GM21576 (cell line): Measurements from ENCODE around the gene LMTK2.

Experiments used
- ATAC-seq: cut with Tn5 transposase; IDR thresholded peaks from one replicate; pipeline ENCODE4 v1.9.1; 2021; ENCODE audit warnings: mild to moderate bottlenecking, moderate library complexity; ENCODE audit not compliant: unreplicated experiment

The LMTK2 gene

DNA sequence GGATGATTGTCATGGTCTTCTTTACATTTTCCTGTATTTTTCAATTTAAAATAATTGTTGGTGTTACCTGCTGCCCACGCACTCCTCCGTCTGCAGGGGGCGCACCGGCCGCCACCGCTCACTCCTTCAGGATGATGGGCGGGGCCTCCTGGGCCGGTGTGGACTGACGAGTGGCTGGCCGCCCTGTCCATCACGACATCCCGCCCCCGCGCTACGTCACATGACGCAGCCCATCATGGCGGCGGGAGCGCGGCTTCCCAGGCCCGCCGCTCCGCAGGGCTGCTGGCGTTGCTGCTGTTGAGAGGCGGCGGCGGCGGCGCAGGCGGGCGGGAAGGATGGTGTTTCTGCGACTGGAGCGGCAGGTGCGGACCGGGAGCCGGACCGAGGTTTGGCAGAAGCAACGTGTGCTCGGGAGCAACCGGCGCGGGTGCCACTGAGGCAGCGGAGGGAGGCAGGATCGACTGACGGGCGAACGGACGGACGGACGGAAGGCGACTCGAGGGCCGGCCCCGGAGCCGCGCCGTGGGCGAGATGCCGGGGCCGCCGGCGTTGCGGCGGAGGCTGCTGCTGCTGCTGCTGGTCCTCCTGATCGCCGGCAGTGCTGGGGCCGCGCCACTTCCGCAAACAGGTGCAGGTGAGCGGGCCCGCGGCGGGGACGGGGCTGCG is at the start of gene LMTK2:
TSS of gene LMTK2 (plus strand) at position 216 of the 666 bp plus-strand sequence. CDS start at position 532, 316 bp downstream.
- peak; percentile 99 for ATAC-seq

DNA sequence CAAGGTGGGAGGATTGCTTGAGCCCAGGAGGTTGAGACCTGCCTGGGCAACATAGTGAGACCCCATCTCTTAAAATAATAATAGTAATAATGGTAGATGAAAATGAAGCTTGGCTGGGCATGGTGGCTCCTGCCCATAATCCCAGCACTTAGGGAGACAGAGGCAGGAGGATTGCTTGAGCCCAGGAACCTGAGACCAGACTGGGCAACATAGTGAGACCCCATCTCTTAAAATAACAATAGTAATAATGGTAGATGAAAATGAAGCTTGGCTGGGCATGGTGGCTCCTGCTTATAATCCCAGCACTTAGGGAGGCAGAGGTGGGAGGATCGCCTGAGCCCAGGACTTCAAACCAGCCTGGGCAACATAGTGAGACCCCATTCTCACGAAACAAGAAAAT is 49.5 kb upstream of the LMTK2 start:
- no peak for ATAC-seq

DNA sequence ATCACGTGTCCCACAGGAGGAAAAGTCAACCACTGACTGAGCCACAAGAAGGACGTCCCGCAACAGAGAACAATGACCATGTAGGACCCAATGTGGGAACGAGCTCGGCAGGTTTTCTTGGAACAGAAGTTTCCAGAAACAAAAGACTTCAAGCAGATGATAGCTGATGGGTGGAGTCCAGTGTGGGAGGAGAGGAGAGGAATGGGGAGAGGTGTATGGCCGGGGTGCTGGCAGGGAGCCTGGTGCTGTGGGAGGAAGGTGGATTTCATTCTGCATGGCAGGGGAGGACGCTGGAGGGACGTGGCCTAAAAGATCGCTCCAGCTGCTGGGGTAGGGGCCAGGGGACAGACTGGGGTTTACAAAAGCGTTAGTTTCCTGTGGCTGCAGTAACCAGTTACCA is 48.5 kb upstream of the LMTK2 start:
- ATAC-seq: no peak

DNA sequence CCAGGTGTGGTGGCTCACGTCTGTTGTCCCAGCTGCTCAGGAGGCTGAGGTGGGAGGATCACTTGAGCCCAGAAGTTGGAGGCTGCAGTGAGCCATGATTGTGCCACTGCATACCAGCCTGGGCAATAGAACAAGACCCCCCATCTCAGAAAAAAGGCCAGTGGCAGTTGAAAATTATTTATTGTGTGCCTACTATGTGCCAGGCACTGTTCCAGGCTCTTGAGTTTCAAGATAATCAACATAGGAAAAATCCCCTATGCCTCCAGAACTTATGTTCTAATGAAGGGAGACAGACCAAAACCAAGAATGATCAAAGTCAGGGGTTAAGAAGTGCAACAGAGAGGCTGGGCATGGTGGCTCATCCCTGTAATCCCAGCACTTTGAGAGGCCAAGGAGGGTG is 42.4 kb upstream of the LMTK2 start:
- ATAC-seq: no peak

DNA sequence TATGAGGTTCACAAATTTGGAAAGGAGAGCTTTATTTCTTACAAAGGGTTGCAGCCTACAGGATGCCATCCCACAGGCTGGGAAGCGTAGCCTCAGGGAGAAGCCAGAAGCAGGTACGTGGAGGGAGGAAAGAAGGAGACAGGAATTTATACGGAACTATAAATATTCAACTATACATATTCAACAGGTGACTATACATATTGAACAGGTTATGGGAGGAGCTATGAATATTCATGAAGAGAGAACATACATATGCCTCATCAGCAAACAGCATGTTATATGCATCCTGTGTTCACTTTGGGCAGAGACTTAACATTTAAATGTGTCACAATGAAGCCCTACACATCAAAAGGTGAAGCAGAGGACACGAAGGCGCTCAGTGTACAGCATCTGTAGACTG is 40.5 kb upstream of the LMTK2 start:
- ATAC-seq: no peak

DNA sequence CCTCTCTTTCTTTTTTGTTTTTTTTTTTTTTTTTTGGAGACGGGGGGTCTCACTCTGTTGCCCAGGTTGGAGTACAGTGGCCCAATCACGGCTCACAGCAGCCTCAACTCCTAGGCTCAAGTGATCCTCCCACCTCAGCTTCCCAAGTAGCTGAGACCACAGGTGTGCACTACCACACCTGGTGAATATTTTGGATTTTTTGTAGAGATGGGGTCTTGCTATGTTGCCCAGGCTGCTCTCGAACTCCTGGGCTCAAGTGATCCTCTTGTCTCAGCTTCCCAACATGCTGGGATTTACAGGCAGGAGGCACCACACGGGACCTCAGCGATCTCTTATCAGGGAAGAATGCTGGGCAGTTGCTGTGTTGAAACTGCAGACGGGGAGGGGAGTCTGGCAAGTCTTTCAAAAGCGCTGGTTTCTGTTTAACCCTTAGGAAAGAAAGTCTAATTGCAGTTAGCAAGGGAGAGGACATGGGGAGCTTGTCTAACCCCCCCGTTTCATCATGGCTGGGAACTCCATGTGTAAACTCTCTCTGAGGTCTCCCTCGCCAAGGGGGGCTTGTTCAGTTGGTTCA is 39.6 kb upstream of the LMTK2 start:
- ATAC-seq: no peak

DNA sequence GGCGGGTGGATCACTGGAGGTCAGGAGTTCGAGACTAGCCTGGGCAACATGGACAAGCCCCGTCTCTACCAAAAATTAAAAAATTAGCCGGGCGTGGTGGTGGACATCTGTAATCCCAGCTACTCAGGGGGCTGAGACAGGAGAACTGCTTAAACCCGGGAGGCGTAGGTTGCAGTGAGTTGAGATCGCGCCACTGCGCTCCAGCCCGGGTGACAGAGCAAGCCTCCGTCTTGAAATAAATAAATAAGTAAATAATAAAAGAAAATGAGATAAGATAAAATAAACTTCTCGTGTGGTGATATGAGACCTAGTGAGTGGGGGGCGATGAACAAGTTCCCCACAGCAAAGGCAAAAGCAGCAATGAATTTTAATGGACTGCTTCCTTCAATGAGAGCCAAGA is 33.6 kb upstream of the LMTK2 start:
- no peak for ATAC-seq

DNA sequence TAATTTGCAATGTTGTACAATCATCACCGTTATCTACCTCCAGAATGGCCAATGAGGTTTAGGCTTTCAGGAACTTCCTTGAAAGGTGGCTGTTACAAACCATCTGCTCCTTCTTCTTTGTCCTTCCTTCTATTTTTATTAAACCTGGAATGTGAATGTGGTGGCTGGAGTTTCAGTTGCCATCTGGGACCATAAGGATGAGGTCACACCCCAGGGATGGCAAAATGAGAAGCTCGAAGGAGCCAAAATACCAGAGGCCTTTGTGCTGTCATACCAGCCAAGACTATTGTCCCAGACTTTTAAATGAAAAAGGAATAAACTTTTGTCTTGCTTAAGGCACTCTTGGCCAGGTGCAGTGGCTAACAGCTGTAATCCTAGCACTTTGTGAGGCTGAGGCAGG is 30.9 kb upstream of the LMTK2 start:
- ATAC-seq: no peak

DNA sequence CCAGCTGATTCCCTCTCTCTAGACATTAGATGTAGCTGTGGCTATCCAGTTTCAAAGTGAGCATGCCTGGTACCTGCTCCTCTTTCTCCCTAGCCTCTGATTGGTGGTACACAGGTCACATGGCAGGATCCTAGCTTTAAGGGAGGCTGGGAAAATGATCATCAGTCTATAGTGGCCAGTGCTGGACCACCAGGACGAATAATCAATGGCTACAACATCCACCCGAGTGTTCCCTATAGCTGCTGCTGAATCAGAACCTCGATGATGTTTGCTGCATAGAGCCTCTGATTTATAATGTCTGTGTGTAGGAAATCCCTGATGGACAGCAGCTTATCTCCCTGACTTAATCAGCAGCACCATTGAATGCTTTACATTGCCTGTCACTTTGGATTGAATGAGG is 28.9 kb upstream of the LMTK2 start:
- no peak for ATAC-seq

DNA sequence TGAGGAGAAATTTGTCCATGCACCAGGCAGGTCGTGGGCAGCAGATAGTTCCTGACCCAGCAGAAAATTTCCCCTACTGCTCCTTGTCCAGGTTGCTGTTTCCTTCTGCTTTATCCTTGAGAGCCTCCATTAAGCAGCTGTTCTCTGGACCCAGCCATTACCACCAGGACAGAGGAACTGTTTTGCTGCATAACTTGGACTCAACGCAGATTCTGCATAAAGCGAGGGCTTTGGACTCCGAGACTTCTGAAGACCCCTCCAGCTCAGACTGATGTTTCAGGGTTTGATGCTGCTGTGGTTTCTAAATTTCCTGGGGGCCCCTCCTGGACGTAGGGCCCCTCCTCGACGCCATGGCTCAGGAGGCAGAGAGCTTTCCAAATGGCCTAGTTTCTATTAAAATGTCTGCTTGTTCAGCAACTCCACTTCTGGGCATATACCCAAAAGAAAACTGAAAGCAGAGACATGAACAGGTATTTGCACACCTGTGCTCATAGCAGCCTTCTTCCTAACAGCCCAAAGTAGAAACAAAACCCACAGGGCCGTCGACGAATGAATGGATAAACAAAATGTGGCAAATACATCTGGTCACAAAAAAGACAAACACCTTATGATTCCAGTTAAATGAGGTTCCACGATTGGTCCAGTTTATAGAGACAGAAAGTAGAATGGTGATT is 28.3 kb upstream of the LMTK2 start:
- ATAC-seq: no peak

DNA sequence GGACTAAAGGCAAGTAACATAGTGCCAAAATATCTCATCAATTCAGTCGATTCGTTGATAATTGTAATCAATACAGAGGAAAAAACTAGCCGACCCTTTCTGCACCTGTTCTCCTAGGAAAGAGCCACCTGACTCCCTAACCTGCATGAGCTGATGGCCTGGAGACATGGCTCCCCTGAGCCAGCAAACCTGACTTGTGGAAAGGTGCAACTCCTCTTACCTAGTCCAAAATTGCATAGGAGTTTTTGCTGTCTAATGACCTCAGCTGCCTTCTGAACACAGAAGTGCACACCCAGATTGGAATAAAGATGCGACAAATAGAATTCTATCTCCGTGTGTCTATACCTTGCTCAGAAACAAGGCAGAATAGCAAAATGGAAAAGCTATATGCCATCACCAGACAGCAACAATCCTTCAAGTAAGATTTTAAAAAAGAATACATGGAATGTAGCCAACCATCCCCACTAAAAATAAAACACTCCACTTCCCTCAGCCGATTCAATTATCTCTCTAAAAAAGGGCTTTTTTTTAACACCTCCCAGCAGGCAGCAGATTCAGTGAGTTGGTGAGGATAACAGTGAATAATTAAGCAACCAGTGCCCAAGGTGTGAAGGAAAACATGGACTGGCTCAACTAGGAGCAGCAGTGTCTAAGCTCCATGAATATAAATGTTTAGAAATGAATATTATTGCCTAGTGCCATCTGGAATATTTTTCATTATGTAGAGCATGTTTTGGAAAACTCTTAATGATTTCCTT is 26.6 kb upstream of the LMTK2 start:
- ATAC-seq: no peak

DNA sequence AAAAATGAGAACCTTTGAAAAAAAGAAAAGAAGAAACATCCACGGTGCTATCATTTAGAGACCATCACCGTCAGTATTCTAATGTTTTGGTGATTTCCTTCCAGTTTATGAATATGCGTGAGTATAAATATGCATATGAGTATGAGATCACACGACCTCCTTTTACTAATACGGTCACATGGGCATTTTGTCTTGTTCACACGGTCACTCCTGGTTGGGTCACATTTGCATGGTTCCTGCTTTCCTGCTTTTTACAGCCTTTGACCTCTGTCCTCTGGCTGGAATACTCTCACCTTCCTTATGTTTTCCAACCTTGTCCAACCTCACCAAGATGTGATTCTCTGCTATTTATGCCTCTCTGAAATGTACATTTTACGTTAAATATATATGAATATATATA is 25.3 kb upstream of the LMTK2 start:
- no peak for ATAC-seq

DNA sequence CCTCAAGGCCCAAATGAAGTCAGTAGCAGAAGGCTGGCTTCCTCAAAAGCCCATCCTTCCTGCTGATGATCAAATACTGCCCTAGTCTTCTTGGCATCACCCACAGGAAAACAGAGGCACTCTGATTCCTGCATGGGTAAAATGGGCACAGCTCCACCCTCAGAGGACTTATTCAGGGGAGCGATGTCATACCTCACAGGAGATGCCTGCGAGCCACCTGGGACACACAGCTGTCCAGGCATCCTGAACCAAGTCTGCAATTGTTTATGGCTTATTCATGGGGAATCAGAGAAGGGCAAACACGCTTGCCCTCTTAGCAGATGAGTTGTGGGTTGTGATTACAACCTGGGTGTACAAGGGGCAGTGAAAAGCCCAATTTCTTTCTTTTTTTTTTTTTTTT is 22.0 kb upstream of the LMTK2 start:
- no peak for ATAC-seq

DNA sequence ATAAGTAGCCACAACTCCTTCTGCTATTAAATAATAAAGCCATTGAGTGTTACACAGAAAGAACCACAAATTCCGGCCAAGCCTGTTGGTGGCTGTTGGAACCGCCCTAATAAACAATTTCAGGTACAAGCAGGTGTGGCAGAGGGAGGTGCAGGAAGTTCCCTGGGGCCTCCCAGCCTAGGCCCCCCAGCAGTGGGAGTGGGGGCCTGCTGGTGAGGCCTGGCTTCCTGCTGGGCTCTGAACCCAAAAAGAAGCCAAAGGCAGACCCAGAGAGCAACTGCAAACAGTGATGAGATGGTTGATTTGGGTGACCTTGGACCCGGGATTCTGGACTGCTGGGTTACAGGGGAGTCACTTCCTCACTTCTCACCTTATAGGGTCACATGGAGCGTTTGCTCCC is 21.0 kb upstream of the LMTK2 start:
- no peak for ATAC-seq

DNA sequence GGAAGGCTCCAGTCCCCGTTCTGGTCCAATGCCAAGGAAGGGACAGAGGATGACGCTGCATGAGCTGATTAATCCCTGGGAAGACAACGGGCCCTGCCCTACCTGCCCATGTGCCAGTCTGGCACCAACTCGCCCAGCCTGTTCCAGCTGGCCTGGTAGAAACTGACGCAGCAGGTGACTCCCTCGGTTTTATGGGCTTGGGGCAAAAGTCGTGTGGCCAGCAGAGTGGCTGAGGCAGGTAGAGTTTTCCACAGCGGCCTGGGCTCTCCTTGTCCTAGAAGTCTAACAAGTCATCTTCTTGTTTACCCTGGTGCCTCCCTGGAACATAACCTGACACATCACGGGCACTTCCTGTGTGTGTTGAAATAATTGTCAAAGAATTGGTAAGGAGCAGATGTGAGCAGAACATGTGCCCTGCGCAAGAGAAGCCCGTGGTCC is 20.4 kb upstream of the LMTK2 start:
- no peak for ATAC-seq

DNA sequence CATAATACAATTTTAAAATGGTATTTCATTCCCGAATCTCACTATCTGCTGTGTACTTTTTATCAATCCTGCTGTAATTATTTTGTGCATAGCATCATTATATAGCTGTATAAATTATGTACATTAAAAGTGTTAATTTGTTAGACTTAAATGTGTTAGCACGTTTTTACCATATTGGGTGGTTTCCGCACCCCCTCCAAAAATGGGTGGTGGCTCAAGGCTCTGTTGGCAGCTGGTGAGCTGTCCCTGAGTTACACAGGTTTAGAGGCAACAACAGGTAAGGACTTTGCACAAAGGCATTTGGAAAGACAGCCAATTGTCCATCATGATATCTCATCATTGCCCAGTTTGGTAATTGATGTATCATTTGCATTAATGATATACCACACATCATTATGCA is 18.6 kb upstream of the LMTK2 start:
- ATAC-seq: no peak

DNA sequence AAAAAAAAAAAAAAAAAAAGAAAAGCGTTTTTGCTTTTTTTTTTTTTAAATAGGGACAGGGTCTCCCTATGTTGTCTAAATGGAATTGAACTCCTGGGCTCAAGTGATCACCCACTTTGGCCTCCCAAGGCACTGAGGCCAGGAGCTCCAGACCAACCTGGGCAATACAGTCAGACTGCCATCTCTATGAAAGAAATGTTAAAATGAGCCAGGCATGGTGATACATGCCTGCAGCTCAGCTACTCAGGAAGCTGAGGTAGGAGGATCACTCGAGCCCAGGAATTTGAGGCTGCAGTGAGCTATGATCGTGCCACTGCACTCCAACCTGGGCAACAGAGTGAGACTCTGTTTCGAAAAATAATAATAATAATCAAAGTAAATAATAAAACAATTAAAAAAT is 16.5 kb upstream of the LMTK2 start:
- no peak for ATAC-seq

DNA sequence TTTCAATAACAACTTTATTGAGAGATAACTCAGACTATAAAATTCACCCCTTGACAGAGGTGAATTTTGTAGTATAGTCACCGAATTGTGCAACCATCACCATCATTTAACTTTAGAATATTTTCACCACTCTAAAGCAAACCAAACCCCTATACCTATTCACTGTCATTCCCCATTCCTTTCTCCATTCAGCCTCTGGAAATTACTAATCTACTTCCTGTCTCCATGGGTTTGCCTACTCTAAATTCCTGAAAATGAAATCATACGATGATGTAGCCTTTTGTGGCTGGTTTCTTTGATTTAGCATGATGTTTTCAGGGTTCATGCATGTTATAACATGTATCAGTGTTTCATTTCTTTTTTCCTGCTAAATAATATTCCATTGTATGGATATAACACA is 15.6 kb upstream of the LMTK2 start:
- no peak for ATAC-seq

DNA sequence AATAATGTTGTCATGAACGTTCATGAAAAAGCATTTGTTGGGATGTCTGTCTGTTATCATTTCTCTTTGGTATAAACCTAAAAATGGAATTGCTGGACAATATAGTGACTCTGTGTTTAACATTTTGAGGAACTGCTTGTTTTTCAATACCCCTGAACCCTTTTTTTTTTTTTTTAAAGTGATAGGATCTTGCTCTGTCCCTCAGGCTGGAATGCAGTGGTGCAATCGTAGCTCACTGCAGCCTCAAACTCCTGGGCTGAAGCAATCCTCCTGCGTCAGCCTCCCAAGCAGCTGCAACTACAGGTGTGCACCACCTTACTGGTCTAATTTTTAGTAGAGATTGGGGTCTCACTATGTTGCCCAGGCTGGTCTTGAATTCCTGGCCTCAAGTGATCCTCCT is 15.1 kb upstream of the LMTK2 start:
- no peak for ATAC-seq

DNA sequence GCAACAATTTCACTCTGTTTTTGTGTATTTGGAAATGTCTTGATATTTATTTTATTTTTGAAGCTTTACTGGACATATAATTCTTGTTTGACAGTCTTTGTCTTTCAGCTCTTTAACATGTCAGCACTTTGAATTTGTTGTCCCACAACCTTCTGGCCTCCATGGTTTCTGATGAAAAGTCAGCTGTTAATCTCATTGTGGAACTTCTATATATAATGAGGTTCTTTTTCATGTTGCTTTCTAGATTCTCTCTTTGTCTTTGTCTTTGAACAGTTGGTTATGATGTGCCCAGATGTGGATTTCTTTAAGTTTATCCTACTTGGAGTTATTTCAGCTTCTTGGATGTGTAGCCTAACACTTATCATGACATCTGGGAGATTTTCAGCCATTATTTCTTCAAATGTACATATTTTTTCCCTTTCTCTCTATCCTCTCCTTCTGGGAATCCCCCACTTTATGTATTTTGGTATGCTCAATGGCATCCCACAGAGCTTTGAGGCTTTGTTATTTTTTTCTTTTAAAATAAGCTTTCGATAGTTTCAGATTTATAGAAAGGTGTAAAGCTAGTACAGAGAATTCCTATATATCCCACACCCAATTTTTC is 9.5 kb upstream of the LMTK2 start:
- ATAC-seq: no peak

DNA sequence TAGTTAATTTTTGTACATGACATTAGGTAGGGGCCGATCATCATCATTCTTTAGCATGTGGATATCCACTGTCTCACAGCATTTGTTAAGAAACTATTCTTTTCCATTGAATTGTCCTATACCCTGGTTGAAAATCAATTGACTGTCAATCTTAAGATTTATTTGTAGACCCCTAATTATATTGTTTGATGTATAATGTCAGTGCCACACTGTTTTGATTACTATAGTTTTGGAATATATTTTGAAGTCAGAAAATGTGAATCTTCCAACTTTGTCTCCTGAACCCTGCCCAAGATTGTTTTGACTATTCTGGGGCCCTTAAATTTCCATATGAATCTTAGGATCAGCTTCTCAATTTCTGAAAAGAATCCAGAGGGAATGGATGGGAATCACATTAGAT is 6.6 kb upstream of the LMTK2 start:
- no peak for ATAC-seq
